A375 (cell line): ENCODE measurements around the gene MSANTD3. TPM values are rescaled to one million over a fixed set of nuclear protein-coding genes. Genes with fewer than 3 reads are reported as not detected.

Source experiments
- total RNA-seq: library from RNA; depleted of rRNA; stranded (reverse); fragments of >200 nt; shearing (Covaris generic); gene quantifications from 2 replicates; pipeline ENCODE4 v1.2.3, GENCODE V29; 2014; rRNA removed

Gene MSANTD3
- total RNA-seq = 63.4 and 95.7 TPM in 2 replicates

GRCh38 chr9:100426530-100427365 lies at the start of gene MSANTD3:
TSS of gene MSANTD3 (plus strand) at chr9:100427143. CDS start at chr9:100441939, 14,796 bp downstream.

GRCh38 chr9:100472788-100473275 lies 45.9 kb downstream of the MSANTD3 start, which contains the start of gene TMEFF1:
TSS of gene TMEFF1 (plus strand) at chr9:100473149. CDS start at chr9:100473545, 396 bp downstream.

Other genes with a start within 250 kb of the MSANTD3 start
- 40.1 and 42.2 TPM in 2 replicates for gene TEX10, start 74.2 kb upstream of the MSANTD3 start, total RNA-seq
- gene TMEFF1, start 46.0 kb downstream of the MSANTD3 start, total RNA-seq = 0.45 and 1.5 TPM in 2 replicates
- 0.80 and 1.1 TPM in 2 replicates for gene CAVIN4, start 150.9 kb downstream of the MSANTD3 start, total RNA-seq